KMS-11 (cell line): ENCODE results near the gene STEAP1B.

Experiments
- H2AFZ ChIP-seq: fragments of 200-600 bp; sonication (generic); 2 replicates; pipeline ENCODE4 v1.6.1; 2016; ENCODE audit warnings: antibody characterized with exemption, mixed run types, low read depth
- H3K27ac ChIP-seq: fragments of 200-600 bp; sonication (generic); 2 replicates; pipeline ENCODE4 v1.6.1; 2016; ENCODE audit warnings: mild to moderate bottlenecking, mixed run types
- H3K27me3 ChIP-seq: fragments of 200-600 bp; sonication (generic); 2 replicates; pipeline ENCODE4 v1.6.1; 2017; ENCODE audit warnings: mild to moderate bottlenecking, low read depth, mixed run types, moderate library complexity; ENCODE audit not compliant: insufficient read depth
- H3K36me3 ChIP-seq: fragments of 200-600 bp; sonication (generic); 2 replicates; pipeline ENCODE4 v1.6.1; 2017; ENCODE audit warnings: mild to moderate bottlenecking, mixed run types; ENCODE audit not compliant: insufficient read depth
- H3K4me1 ChIP-seq: fragments of 200-600 bp; sonication (generic); 2 replicates; pipeline ENCODE4 v1.6.1; 2016; ENCODE audit warnings: mild to moderate bottlenecking, low read depth, mixed run types; ENCODE audit not compliant: poor library complexity, severe bottlenecking
- H3K4me2 ChIP-seq: fragments of 200-600 bp; sonication (generic); 2 replicates; pipeline ENCODE4 v1.7.0; 2016; ENCODE audit warnings: mild to moderate bottlenecking, mixed run types
- H3K4me3 ChIP-seq: fragments of 200-600 bp; sonication (generic); IDR thresholded peaks from 2 replicates; pipeline ENCODE4 v1.6.1; 2017; ENCODE audit warnings: low read depth, low read length, mixed read lengths; ENCODE audit not compliant: insufficient read depth
- H3K79me2 ChIP-seq: fragments of 200-600 bp; sonication (generic); 2 replicates; pipeline ENCODE4 v1.6.1; 2016; ENCODE audit warnings: low read depth, mixed run types; ENCODE audit not compliant: insufficient read depth
- H3K9ac ChIP-seq: fragments of 200-600 bp; sonication (generic); 2 replicates; pipeline ENCODE4 v1.6.1; 2016; ENCODE audit warnings: mild to moderate bottlenecking, mixed run types
- H4K20me1 ChIP-seq: fragments of 200-600 bp; sonication (generic); 2 replicates; pipeline ENCODE4 v1.6.1; 2016; ENCODE audit warnings: mild to moderate bottlenecking, mixed run types; ENCODE audit not compliant: insufficient read depth
- TF ChIP-seq, protein P1 (sequence below): fragments of 200-600 bp; sonication (generic); conservative IDR thresholded peaks from 2 replicates; pipeline ENCODE4 v1.6.1; 2017; ENCODE audit warnings: low read depth, mild to moderate bottlenecking, antibody characterized with exemption, low read length, moderate library complexity, mixed read lengths

STEAP1B gene

DNA sequence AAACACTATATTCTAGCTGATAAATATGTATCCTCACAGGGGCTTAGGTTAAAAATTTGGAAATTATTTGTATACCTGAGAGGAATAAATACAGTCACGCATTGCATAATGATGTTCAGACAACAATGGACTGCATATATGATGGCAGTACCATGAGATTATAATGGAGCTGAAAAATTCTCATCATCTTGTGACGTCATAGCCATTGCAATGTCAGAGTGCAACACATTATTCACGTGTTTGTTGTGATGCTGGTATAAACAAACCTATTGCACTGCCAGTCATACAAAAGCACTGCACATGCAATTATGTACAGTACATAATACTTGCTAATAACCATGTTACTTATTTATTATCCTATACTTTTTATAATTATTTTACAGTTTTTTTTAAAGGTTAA lies 31.4 kb downstream of the STEAP1B start:
- no peak overlapping the region for H3K9ac ChIP-seq
- H3K79me2 ChIP-seq: no peaks in the 10 kb centered on the region
- no peaks in the 10 kb centered on the region for H3K36me3 ChIP-seq
- H3K27ac ChIP-seq: no peak overlapping the region
- no peaks in the 10 kb centered on the region for H4K20me1 ChIP-seq
- H2AFZ ChIP-seq: no peak overlapping the region
- no peak overlapping the region for H3K4me3 ChIP-seq
- H3K4me2 ChIP-seq: no peak overlapping the region
- H3K4me1 ChIP-seq: peaks cover 11% of the 10 kb centered on the region
- TF ChIP-seq, protein P1, sequence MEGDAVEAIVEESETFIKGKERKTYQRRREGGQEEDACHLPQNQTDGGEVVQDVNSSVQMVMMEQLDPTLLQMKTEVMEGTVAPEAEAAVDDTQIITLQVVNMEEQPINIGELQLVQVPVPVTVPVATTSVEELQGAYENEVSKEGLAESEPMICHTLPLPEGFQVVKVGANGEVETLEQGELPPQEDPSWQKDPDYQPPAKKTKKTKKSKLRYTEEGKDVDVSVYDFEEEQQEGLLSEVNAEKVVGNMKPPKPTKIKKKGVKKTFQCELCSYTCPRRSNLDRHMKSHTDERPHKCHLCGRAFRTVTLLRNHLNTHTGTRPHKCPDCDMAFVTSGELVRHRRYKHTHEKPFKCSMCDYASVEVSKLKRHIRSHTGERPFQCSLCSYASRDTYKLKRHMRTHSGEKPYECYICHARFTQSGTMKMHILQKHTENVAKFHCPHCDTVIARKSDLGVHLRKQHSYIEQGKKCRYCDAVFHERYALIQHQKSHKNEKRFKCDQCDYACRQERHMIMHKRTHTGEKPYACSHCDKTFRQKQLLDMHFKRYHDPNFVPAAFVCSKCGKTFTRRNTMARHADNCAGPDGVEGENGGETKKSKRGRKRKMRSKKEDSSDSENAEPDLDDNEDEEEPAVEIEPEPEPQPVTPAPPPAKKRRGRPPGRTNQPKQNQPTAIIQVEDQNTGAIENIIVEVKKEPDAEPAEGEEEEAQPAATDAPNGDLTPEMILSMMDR: no peak
- no peaks in the 10 kb centered on the region for H3K27me3 ChIP-seq

DNA sequence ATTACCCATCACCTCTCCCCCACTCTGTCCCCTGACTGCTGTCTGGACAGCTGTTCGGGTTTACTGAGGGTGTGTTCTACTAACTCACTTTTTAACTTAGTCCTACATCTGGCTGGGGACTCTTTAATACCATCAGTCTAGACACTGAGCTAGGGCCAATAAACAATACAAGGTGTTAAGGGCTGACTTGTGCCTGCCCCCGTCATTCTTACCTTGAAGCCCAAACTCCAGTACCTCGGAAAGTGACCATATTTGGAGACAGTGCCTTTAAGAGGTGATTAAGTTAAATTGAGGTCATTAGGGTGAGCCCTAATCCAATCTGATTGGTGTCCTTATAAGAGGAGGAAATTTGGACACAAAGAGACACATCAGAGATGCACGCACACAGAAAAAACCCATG lies 35.7 kb downstream of the STEAP1B start:
- no peak overlapping the region for H3K9ac ChIP-seq
- H3K27me3 ChIP-seq: no peaks in the 10 kb centered on the region
- H2AFZ ChIP-seq: no peak overlapping the region
- TF ChIP-seq, protein P1: no peak
- no peak overlapping the region for H3K4me2 ChIP-seq
- no peak overlapping the region for H3K27ac ChIP-seq
- no peaks in the 10 kb centered on the region for H4K20me1 ChIP-seq
- no peaks in the 10 kb centered on the region for H3K79me2 ChIP-seq
- peaks cover 3% of the 10 kb centered on the region for H3K4me1 ChIP-seq
- no peak overlapping the region for H3K4me3 ChIP-seq
- H3K36me3 ChIP-seq: no peaks in the 10 kb centered on the region

DNA sequence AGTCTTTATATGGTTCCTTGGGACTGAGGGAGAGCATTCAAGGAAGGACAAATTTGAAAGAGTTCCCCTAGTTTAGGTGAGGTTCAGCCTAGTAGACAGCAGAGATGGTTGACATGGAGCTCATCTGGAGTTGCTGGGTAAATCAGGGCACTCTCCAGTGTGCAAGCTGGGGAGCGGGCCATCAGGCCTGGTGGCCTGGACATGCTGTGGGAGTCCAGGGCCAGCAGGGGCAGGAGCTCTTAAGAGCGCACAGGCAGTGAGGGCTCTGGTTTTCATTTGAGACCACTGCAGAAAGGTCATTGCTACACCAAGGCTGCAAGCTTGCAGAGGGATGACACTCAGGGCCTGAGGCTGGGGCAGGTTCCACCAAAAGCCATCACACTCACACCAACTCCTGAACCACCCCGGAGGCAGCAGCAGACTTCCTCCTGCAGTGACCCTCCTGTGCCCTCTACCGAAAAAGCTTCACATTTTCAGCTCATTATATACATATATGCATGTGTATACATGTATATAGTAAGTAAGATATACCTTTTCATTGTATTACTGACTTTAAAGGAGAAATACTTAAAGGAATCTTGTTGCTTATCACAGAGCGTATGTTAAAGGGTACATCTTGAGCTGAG lies 39.5 kb downstream of the STEAP1B start:
- TF ChIP-seq, protein P1: no peak
- Histone ChIP-seq H3K27me3 (no peaks in the 10 kb centered on the region), H2AFZ (no peak overlapping the region), H3K27ac (no peak overlapping the region), H3K4me2 (no peak overlapping the region), H3K4me1 (no peaks in the 10 kb centered on the region), H3K79me2 (no peaks in the 10 kb centered on the region), H4K20me1 (no peaks in the 10 kb centered on the region), H3K4me3 (no peak overlapping the region), H3K9ac (no peak overlapping the region), H3K36me3 (no peaks in the 10 kb centered on the region)

DNA sequence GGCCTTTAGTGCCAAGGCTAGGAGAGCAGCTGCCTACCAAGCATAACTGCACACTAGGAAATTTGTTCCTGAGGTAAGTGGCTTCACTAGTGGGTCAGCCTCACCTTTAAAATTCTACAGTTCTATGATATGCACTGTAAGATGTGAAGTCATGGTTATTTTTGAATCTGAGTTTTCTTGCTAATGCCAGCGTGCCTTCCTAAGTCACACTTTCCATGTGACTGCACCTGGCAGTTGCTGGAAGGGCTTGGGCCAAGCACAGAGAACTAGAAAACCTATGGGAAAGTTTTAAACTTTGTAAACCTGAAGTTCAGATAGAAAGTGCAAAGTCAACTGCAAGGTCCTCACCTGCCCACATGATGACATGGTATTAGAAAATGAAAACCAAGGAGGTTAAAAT lies 42.5 kb downstream of the STEAP1B start:
- Histone ChIP-seq H4K20me1 (no peaks in the 10 kb centered on the region), H3K4me3 (no peak overlapping the region), H3K27ac (no peak overlapping the region), H3K9ac (no peak overlapping the region), H3K36me3 (no peaks in the 10 kb centered on the region), H3K4me1 (no peaks in the 10 kb centered on the region), H3K27me3 (no peaks in the 10 kb centered on the region), H2AFZ (no peak overlapping the region), H3K79me2 (no peaks in the 10 kb centered on the region), H3K4me2 (no peak overlapping the region)
- TF ChIP-seq, protein P1: no peak
